HG03159 (cell line): ENCODE results near the gene CTAGE8.
"Not testable (repeated sequence)": the region's sequence is repeated elsewhere in the genome, so short reads cannot be mapped to it uniquely, and the experiment has no call there.

Experiments
- ATAC-seq: cut with Tn5 transposase; IDR thresholded peaks from one replicate; pipeline ENCODE4 v1.9.1; 2021; ENCODE audit warnings: mild to moderate bottlenecking, moderate library complexity; ENCODE audit not compliant: unreplicated experiment

The CTAGE8 gene

DNA sequence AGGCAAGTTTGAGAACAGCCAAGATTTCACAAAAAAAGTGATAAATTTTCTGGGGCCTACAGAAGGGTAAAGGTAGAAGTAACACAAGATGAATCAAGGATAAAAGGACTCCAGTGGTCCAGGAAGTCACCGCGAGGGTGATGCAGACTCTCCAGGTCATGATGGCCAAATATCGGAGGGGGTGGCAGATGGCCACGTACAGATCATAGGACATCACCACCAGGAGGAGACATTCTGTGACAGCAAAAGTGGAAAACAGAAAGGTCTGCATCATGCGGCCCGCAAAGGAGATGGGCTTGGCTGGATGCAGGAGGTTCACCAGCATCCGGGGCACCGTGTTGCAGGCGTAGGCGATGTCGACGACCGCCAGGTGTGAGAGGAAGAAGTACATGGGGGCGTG, 10.0 kb downstream of the CTAGE8 start:
- ATAC-seq = not testable (repeated sequence)

DNA sequence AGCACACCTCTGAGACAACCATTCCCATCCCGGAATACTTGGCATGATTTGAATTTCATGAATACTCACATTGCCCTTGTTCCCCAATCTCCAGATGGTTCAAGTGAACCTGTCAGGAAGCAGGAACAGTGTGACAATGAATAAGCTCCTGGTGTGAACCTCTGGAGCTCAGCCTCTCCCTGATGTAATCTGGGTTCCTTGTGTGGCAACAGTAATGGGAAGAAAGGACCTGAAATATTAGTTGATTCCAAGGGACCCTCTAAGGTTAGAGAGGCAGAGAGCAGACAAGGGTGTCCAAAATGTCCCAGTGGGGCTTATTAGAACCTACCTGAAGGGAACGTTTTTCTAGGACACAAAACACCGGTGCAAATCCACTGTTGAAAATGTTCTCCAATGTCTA, 13.0 kb downstream of the CTAGE8 start:
- ATAC-seq = no peak

DNA sequence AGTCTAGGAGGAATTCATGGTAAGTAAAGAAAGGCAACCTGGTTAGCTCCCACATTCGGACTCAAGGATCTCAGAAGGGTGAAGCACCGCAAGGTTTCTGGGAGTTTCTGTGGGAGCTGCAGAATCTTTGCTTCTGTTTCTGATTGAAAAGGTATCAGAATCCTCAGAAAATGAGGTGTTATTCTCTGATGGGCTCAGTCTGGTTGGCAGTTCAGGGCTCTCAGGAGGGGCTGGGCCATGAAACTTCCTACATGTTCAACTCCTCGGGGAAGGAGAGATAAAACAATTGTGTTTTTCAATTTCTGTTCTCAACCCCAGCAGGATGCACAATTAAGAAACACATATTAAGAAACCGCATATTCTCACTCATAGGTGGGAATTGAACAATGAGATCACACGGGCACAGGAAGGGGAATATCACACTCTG, 13.6 kb downstream of the CTAGE8 start:
- ATAC-seq = no peak

DNA sequence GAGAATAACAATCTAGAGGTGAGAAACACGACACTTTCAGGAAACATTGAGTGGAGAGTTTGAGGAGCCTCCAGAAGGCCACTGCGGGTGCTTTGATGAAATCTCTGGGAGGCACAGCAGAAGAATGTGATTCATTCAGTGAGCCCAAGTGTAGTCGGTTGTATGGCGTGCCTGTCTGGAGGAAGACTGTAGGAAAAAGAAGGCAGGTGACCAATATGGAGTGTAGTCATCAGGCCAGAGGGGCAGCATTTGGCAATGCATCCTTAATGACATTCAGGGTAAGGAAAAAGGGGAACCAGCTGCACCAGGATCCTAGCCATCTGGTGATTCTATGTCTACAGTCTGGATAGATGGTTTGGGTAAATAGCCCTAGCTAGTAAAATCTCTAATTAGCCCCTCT, 16.8 kb downstream of the CTAGE8 start:
- ATAC-seq = not testable (repeated sequence)

DNA sequence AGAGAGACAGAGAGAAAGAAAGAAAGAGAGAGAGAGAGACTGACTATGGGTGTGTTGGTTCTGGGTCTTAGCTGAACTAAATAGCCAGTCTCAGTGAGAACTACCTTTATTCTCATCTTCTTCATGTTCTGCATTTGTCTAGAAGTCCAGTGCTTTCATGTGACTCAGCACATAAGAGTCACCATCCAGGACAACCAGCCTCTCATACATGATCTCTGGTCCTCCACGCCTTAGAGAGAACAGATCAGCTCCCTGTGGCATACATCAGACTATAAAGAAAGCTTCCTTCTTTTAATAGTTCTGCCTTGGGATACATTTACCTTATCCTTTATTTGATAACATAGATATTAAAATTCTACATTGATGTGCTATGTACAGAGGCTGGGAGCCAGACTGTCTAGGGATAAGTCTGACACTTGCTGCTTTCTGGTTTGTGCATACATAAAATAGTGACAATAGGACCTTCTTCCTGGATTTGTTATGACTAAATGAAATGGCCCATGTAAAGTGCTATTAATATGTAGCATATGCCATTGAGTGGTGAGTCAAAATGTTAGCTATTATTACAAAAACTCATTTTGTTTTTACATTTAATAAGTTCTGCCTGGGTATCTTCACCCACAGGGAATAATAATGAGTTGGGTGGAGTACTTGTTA, 21.3 kb downstream of the CTAGE8 start:
- not testable (repeated sequence) for ATAC-seq

DNA sequence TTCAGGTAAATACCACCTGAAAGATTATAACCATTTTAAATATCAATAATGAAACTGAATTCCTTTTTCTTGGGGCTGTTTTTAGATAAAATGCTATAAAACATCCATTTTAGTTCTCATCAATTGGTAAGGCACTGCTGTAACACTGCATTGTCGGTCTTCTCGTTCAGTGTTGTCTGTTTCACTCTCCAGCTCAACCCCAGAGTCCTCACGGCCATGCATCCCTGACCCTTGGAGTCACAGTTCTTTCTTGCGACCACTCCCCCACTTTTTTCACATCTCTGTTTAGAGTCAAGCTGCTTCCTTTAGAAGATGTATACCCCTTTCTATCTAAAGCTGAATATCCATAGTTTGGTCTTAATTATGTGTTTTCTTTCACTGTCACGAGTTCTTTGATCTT, 22.1 kb downstream of the CTAGE8 start:
- ATAC-seq = not testable (repeated sequence)

DNA sequence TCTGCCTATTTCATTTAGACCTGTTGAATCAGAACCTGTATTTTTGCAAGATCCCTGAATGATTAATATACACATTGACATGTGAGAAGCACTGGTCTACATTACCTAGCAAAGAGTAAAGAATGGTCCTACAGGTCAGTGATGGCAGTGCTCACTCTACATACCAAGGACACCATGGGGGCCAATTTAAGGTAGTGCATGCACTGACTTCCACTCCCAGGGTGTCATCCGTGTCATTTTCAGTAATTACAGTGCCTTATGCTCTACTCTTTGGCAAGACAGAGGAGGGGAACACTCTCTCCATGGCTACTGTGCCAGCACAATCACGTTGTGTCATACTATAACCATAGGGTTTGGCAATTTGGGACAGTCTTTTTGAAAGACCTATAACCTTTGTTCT, 23.7 kb downstream of the CTAGE8 start:
- ATAC-seq = not testable (repeated sequence)

DNA sequence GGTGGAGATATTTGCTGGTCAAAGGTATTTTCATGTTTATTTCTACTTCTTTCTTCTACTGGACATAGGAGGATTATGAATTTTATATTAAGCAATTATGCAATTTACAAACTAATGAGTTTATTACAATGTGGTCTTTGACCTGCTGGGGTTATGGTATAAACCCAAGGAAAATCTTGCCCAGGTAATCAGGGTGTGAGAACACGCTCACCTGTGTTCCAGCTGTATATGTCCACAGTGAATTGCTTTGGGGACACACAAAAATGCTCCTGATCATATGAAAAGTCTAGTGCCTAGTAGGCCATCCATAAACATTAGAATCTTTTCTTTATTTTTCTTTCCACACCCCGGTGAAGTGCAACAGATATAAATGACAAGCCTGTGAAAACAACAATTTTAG, 29.7 kb downstream of the CTAGE8 start, which contains the start of gene OR2A42:
OR2A42 (minus strand) TSS at position 241 of the 400 bp plus-strand sequence. CDS start 6,762 bp downstream, outside the sequence.
- ATAC-seq = not testable (repeated sequence)

DNA sequence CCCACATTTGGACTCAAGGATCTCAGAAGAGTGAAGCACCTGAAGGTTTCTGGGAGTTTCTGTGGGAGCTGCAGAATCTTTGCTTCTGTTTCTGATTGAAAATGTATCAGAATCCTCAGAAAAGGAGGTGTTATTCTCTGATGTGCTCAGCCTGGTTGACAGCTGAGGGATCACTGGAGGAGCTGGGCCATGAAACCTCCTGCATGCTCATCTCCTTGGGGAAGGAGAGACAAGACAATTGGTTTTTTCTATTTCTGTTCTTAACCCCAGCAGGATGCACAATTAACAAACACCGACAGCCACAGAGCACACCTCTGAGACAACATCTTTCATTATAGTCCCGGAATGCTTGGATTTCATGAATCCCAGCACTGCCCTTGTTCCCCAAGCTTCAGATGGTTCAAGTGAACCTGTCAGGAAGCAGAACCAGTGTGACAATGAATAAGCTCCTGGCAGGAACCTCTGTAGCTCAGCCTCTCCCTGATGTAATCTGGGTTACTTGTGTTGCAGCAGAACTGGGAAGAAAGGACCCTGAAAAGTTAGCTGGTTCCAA, 30.5 kb downstream of the CTAGE8 start:
- not testable (repeated sequence) for ATAC-seq

DNA sequence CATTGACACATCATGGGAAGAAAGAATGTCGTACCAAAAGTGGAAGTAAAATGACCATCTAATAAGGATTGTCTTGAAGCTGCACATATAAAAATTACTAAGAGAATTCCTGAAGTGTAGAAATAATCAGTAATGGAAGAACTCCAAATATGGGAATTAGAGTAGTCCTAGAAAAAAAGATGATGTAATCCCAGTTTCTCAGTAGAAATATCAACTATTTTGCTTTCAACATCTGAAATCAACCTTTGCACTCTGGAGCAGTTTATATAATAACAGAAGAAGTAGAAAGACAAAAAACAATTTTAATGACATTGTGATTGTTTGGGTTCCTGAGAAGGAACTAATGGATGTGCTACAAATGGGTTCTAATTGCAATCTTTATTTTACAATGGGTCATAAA, 36.0 kb downstream of the CTAGE8 start:
- ATAC-seq = not testable (repeated sequence)

DNA sequence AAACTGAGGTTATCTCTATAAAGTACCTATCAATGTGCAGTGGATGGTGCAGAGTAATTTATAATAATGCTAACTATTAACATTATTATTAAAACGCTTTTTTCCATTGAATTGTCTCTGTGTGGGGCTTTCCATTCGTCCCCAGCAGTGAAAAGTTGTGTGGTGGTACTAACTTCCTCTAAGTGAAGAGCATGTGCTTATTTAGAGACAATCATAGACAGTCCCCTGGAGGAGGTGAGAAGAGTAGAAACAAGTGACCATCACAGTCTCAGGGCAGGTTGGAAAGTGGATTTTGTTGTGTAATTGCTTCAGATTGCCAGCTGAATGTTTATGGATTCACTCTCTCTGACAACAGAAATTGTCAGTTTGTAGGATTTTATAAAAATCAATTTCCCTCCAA, 38.1 kb downstream of the CTAGE8 start:
- not testable (repeated sequence) for ATAC-seq

DNA sequence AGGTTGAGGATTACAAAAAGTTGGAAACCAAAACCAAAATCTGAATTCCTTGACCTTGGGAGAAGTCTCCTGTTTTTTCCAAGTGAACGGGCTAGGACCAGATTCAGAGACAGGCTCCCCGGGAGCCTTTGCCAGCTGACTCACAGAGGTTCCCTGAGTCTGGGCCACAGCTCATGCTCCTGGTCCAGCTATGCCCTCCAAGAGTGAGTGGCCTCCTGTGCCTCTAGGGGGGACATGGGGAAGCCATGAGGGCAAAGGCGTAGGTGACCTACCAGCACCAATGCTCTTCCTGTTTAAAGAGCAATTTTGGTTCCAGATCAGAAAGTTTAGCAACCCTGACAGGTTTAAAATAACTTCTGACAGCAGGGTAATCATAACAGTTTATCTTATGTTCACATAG, 40.3 kb downstream of the CTAGE8 start:
- ATAC-seq = not testable (repeated sequence)

DNA sequence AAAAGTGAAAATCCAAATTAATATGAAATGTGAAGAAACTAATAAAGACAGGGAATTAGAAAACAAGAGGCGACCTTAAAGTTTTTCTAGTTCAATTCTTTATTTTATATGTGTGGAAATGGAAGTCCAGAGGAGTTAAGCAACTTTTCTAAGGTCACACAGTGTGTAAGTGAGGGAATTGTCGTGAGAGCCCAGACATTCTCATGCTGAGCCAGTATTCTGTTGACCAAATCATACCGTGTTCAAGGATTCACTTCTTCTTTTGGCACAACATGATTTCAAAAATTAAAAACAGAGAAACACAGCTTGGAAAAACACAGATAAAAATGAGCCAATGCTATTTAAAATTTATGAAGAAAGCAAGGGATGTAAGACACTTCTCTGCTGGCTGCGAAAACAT, 42.2 kb downstream of the CTAGE8 start:
- ATAC-seq = not testable (repeated sequence)

DNA sequence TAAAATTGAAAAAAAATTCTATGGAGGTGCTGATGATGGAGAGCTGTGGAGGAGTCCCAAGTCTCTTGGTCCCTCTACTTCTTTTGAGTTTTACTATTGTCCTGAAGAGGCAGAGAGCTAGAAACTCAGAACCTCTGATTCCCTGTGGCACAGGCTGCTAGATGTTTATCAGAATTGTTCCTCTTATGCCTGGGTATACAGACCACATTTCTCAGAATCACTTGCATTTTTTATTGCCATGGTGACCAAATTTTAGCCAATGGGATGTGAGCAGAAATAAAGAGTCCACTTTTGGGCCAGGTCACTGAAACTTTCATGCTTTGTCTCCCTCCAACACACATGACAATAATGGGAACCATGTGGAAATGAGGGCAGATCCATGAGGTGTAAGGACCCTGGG, 45.4 kb downstream of the CTAGE8 start:
- ATAC-seq = not testable (repeated sequence)

DNA sequence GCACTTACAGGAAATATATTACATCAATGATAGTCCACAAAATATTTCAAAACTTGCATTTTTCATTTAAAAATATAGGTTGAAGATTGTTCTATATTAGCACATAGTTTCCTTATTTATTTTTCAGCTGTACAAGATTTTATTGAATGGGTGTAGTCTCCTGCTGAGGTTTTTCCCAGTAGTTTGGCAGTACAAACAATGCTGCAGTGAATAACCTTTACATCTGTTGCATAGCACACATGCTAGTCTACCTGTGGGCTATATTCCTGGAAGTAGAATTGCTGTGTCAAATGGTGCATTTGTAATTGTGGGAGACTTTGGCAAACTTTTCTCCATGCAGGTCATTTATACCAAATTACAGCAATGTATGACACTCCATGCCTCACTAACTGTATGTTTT, 48.6 kb downstream of the CTAGE8 start:
- not testable (repeated sequence) for ATAC-seq

DNA sequence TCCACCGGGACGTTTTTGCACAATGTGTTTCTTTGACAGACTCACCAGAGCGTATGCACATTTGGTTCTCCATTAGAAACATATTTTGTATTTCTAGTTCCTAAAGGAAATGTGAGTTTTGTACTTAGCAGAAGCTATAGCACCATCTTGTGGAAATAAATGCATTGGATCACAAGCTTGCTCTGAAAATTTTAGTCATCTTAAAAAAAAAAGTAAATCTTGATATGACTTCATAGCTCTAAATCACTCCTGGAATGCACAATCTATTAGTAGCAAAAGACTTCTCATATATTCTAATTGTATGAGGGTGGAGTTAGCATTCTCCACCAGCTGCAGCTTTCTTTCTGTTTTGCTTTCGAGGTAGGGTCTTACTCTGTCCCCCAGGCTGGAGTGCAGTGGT, 49.9 kb downstream of the CTAGE8 start:
- not testable (repeated sequence) for ATAC-seq

DNA sequence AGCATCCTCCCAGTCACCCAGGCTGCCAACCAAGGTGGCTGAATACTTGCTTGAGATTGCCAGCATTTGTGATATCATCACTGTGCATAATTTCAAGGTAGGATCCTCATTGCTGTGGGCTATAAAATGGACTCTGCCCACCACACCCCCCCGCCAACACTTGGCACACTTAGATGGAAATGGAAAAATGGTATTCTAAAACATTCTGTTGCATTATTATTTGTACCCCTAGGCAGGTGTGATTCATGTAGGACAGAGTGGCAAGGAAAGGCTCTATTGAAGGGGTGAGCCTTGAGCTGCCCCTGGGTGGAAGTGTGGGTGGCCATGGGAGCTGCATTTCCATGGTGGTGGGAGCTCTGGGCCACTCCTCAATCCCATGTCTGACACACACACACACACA, 50.5 kb downstream of the CTAGE8 start:
- not testable (repeated sequence) for ATAC-seq

DNA sequence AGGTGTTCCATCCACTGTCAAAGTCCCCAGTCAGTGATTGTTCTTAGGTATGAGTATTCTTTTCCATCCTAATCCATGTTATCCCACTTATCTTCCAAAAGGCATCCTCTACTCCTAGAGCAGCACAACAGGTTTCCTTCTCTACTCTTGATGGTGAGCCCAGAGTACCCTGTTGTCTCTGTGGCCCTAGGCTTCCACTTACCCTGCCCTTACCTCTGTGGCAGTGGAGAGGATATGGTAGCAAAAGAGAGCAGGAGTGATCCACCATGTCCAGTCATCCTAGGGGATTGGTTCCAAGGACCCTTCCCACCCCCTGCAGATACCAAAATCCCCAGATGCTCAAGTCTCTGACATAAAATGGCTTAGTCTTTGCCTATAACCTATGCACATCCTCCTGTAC, 51.9 kb downstream of the CTAGE8 start:
- ATAC-seq = not testable (repeated sequence)
